ENCODE measurements around the gene RIPPLY2. TPM values are rescaled to one million over a fixed set of nuclear protein-coding genes. Genes with fewer than 3 reads are reported as not detected.

Gene RIPPLY2
- total and polyA plus RNA-seq, 8 donors, result not detected

DNA sequence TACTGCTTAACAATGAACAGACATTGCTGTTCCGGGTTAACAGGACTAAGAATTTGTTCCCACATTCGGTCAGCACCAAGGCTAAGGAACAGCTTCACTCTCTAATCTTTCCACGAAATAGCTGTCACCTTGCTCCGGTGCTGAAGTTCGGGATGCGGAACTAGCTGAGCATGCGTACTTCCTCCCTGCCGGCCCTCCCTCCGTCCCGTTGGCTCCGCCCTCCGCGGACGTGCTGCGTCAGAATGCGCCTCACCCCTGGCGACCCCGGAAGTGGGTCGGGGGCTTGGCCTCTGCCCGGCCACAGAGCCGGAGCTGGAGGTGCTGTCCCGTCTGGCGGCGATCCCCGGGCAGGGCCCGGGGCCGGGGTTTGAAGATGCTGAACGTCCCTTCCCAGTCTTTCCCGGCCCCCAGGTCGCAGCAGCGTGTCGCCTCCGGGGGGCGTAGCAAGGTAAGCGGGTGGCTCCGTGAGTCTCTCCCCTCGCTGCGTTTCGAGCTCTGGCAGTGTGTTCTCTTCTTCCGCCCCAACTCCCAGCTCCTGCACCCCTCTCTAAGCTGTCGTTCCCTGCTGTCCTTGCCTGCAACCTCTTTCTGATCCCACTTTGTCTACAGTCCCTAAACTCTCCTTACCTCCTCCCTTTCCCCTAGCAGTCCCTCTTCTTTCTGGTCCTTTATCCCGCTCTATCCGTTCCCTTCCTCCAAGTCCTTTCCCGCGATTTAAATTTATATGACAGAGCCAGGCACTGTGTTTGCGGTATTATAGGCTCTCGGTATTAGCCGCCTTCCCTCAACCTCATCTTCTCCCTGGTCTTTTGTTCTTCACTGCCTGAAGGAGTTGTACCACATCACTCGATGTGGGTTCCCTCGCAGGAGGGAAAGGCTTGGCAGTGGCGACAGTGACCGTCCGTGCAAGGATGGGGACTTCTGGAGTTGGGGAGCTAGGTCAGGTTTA lies 6.5 kb downstream of the RIPPLY2 start, which contains the start of gene CYB5R4:
Gene CYB5R4, plus strand, starts transcription at position 280 of the 949 bp plus-strand sequence. Its CDS starts 94 bp downstream, at position 374.
- TF ChIP-seq, protein P1, sequence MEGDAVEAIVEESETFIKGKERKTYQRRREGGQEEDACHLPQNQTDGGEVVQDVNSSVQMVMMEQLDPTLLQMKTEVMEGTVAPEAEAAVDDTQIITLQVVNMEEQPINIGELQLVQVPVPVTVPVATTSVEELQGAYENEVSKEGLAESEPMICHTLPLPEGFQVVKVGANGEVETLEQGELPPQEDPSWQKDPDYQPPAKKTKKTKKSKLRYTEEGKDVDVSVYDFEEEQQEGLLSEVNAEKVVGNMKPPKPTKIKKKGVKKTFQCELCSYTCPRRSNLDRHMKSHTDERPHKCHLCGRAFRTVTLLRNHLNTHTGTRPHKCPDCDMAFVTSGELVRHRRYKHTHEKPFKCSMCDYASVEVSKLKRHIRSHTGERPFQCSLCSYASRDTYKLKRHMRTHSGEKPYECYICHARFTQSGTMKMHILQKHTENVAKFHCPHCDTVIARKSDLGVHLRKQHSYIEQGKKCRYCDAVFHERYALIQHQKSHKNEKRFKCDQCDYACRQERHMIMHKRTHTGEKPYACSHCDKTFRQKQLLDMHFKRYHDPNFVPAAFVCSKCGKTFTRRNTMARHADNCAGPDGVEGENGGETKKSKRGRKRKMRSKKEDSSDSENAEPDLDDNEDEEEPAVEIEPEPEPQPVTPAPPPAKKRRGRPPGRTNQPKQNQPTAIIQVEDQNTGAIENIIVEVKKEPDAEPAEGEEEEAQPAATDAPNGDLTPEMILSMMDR (IDR thresholded peaks at IDR 0.05), result peak in 1 of 2 donors; percentile 25
- peaks cover 0 to 36% of the 10 kb centered on the region in 2 donors for H3K27me3 ChIP-seq
- peak; percentile 93 to 99 (median 96) for DNase-seq
- peak within 1 kb of the TSS; percentile 86 for H3K4me3 ChIP-seq
- peaks cover 15 to 32% of the 10 kb centered on the region in 2 donors for H3K4me1 ChIP-seq
- no peaks in the 10 kb centered on the region for H3K9me3 ChIP-seq
- peak within 1 kb of the TSS; percentile 85 to 93 for H3K27ac ChIP-seq
- peak; percentile 100 for ATAC-seq
- H3K36me3 ChIP-seq, result peaks cover 0 to 6% of the 10 kb centered on the region in 2 donors
- intact Hi-C loops (cut with DNase I), result no loop called here

- TF ChIP-seq, protein P1 (IDR thresholded peaks at IDR 0.05), result no peak
- H3K36me3 ChIP-seq, result peaks cover 0 to 13% of the 10 kb centered on the region in 2 donors
- no peaks in the 10 kb centered on the region for H3K9me3 ChIP-seq
- no peak for ATAC-seq
- H3K4me1 ChIP-seq, result peaks cover 15 to 32% of the 10 kb centered on the region in 2 donors
- peaks cover 0 to 29% of the 10 kb centered on the region in 2 donors for H3K27me3 ChIP-seq
- H3K4me3 ChIP-seq, result peak overlapping the region; percentile 86
- peak overlapping the region; percentile 85 to 93 for H3K27ac ChIP-seq
- intact Hi-C loops (cut with DNase I), result no loop called here
- DNase-seq, result no peak
These were observed 7.2 kb downstream of the RIPPLY2 start for GRCh38 chr6:83860359-83860755.

- intact Hi-C loops (cut with DNase I), result no loop called here
- Histone ChIP-seq H3K4me1 (peaks cover 15 to 32% of the 10 kb centered on the region in 2 donors), H3K4me3 (peak overlapping the region in 1 of 2 donors; percentile 86), H3K27ac (peak overlapping the region in 1 of 2 donors; percentile 93), H3K27me3 (peaks cover 0 to 24% of the 10 kb centered on the region in 2 donors), H3K36me3 (peaks cover 0 to 18% of the 10 kb centered on the region in 2 donors), H3K9me3 (no peaks in the 10 kb centered on the region)
- DNase-seq, result no peak
- ATAC-seq, result no peak
- TF ChIP-seq, protein P1 (IDR thresholded peaks at IDR 0.05), result no peak
These were observed 7.8 kb downstream of the RIPPLY2 start for GRCh38 chr6:83860782-83861495.

DNA sequence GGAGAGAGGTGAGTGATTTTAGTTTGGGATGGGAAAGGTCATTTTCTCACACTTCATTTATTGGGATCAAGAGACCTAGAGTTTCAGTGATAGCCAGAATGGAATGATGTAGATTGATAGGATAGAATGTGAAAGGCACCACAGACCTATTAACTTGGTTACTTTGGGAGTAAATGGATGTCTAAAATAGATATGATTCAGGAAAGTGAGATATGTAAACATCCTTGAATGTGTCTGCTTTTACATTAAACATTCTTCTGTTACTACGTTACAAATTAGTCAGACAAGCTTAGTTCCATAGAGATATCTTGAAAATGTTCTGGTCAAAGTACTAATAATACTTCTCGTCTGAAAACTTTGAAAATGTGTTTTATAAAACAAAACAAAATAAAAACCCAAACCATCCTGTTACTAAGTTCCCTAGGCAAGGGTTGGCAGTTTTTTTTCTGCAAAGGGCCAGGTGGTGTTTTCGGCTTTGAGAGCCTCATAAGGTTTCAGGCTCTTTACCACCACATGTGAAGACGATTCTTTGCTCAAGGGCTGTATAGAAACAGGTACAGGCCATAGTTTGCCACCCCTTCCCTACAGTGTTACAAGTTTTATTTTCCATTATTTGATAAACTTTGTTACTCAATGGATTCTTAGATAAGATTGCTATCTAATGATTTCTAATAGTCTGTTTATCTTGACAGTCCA lies 9.8 kb downstream of the RIPPLY2 start:
- no peaks in the 10 kb centered on the region for H3K9me3 ChIP-seq
- H3K4me3 ChIP-seq, result no peak overlapping the region
- H3K27ac ChIP-seq, result no peak overlapping the region
- intact Hi-C loops (cut with DNase I), result no loop called here
- peaks cover 0 to 4% of the 10 kb centered on the region in 2 donors for H3K27me3 ChIP-seq
- H3K4me1 ChIP-seq, result peaks cover 15 to 32% of the 10 kb centered on the region in 2 donors
- TF ChIP-seq, protein P1 (IDR thresholded peaks at IDR 0.05), result no peak
- ATAC-seq, result no peak
- no peak for DNase-seq
- H3K36me3 ChIP-seq, result peaks cover 0 to 18% of the 10 kb centered on the region in 2 donors
